Uterus (tissue), 2 donors: ENCODE data around the gene ZNF8.
"Not testable (repeated sequence)": the region's sequence is repeated elsewhere in the genome, so short reads cannot be mapped to it uniquely, and the experiment has no call there.

Experiments used
- POLR2A ChIP-seq, 2 donors: fragments of 450-650 bp; IDR thresholded peaks; one replicate each; pipeline ENCODE4 v1.6.1; 2016; ENCODE audit warnings: antibody characterized with exemption in 2 of 2, mild to moderate bottlenecking in 1 of 2, moderate library complexity in 1 of 2
- TF ChIP-seq, protein P1 (sequence below), 4 experiments: fragments of 200-600 bp in 2 of 4; fragments of 450-650 bp in 2 of 4; sonication (generic) in 2 of 4; IDR thresholded peaks; one replicate each; pipeline ENCODE4 v1.5.1; 2016 to 2019; ENCODE audit warnings: antibody characterized with exemption in 4 of 4, mild to moderate bottlenecking in 2 of 4, moderate library complexity in 1 of 4

DNA sequence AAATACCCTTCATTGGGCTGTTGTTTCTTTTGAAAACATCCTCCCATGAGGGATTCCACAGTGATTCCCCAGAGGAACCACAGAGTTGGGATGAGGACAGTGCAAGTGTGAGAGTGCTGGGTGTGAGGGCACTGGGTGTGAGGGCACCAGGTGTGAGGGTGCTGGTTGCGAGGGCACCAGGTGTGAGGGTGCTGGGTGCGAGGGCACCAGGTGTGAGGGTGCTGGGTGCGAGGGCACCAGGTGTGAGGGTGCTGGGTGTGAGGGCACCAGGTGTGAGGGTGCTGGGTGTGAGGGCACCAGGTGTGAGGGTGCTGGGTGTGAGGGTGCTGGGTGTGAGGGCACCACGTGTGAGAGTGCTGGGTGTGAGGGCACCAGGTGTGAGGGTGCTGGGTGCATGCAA, 20.5 kb upstream of the ZNF8 start:
- TF ChIP-seq, protein P1, sequence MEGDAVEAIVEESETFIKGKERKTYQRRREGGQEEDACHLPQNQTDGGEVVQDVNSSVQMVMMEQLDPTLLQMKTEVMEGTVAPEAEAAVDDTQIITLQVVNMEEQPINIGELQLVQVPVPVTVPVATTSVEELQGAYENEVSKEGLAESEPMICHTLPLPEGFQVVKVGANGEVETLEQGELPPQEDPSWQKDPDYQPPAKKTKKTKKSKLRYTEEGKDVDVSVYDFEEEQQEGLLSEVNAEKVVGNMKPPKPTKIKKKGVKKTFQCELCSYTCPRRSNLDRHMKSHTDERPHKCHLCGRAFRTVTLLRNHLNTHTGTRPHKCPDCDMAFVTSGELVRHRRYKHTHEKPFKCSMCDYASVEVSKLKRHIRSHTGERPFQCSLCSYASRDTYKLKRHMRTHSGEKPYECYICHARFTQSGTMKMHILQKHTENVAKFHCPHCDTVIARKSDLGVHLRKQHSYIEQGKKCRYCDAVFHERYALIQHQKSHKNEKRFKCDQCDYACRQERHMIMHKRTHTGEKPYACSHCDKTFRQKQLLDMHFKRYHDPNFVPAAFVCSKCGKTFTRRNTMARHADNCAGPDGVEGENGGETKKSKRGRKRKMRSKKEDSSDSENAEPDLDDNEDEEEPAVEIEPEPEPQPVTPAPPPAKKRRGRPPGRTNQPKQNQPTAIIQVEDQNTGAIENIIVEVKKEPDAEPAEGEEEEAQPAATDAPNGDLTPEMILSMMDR (IDR thresholded peaks at IDR 0.05): not testable (repeated sequence)
- TF ChIP-seq POLR2A (IDR thresholded peaks at IDR 0.05): not testable (repeated sequence)
